Hypothalamus (tissue), 51 donors: ENCODE results near the gene FAM131C.

Experiments used
- DNase-seq, 51 donors: peaks; one replicate each; lab custom pipeline; 2025; lab: John Stamatoyannopoulos, UW

FAM131C gene

DNA sequence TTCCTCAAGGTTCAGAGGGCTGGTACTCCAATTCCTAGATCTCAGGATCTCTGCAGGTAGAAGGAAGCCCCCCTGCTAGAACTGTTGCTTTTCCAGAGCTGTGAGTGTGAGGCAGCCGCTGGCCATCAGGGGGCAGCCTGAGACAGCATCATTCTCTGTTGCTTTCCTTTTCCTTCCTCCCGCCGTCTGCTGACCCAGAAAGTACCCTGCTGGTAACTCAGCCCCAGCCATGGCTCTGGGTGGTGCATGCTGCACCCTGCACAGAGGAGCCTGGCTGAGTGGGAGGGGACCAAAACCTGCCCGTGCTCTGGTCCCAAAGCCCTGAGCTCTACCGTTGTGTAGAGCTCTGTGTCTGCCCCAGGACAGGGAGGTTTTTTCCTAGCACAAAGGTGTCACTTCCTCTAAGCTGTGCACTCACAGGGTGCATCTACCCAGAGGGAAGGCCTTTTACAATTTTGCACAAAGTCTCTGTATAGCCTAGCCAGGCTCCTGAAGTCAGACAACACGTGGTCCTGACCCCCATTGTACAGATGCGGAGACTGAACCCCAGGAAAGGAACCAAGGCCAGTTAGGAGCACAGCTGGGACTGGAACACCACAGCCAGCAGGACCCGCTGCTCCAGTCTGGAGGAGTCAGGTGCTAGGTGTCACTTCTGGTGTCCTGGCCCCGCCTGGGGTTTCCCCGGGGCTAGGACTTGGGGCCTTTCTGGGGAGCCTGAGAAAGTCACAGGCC, 5.6 kb upstream of the FAM131C start:
- peak in 41 of 51 donors; percentile 19 to 86 (median 58) for DNase-seq

DNA sequence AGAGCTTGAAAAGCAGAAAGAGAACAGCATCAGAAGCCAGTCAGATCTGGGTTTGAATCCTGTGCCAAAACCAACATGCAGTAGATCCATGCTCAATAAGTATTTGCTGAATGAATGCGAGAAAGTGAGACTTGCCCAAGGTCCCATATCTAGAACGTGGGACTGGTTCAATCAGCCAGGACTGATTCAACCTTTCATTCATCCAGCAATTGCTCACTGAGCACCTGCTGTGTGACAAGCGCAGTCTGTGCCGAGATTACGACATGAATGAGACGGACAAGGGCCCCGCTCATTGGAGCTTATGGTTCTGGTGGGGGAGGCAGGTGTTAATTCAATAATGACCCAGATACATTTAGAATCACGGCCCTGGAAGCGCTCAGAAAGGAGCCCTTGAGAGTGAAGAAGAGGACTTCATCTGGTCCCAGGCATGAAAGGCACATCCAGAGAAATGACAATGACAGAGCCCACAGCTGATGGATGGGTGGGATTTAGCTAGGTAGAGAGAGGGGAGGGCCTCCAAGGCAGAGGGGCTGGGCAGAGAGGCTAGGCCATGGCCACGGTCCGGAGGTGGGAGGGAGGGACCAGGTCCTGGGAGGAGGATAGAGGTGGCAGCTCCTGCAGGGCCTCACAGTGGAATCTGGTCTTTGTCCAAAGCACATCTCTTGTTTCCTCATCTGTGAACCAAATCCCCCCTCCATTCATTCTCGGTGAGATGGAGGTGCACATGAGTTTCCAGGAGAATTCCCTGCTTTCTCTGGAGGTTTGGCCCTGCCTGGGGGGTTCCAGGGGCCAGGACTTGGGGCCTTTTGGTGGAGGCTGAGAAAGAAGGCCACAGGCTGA, 4.2 kb upstream of the FAM131C start:
- no peak for DNase-seq

DNA sequence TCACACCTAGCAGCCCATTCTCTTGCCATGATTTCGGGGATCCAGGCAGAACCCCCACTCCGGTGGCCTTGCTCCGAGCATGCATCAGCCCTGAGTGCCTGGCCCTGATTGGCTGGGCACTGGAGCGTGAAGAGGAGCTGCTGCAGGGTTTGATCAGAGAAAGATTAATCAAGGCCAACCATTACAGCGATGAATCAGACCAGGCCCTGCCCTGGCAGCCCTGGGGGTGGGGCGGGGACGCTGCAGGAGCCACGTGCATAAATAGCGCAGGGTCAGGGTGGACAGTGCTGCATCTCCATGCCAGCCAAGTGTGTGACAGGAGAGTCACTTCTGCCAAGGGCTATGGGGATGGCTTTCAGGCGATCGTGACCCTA, 3.4 kb upstream of the FAM131C start:
- no peak for DNase-seq

DNA sequence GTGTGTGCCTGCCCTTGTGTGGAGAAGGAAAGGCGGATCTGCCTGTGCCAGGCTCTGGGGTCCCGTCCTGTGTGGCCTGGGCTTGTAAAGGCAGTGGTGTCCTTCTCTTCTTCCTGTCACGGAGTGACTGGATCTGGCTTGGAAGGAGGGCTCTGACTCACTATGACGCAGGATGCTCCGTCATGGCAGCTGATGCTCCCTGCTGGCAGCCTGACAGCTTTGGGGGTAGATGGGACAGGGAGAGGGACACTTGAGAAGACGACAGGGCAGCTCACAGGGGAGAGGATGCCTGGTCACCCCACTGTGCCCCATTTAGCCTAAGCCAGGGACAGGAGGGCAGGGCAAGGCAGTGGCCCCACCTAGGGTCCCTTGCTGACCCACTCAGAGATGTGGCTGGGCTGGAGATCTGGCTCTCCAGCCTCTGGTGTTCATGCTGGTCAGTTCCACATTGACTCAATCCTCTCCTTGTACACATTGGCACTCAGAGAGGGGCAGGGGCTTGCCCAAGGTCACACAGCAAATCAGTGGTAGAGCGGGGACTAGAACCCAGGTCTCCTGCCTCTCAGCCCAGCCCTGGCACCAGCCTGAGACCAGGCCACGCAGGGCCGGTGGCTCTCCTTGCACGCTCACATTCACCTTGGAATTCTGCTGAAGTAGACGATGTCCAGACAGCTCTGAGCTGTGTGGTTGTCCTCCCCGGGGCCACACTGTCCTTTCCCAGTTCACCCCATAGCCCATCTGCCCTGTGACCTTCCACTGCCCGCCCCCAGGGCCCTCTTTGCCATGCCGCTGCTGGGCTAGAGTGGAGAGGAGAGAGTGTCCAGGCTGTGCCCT, 2.8 kb upstream of the FAM131C start:
- peak in 2 of 51 donors; percentile 35 to 36 for DNase-seq

DNA sequence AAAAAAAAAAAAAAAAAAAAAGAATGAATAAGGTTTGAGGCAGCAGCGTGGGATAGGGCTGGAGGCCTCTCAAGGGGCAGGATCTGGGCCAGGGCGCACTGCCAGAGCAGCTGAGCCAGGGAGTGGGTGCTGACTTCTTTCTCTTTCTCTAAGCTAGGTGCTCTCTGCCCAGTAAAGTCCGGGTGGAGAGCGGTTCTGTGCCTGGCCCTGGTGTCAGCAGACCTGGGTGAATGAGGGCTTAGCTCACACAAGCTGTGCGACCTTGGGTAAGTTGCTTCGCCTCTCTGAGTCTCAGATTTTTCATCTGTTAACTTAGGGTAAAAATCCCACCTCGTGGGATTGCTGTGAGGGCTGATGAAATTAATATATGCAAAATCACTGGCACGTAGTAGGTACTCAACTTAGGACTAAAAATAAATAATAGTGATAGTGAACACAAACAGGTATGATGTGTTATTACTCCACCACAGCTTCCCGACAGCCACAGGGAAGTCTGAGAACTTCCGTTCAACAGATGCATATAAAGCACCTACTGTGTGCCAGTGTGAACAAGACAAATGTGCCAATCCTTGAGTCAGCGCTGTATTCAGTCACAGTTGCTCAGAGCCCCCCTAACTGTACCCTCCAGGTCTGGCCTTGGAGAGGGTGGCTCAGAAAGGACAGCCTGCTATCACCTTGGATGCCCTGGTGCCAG, 2.0 kb upstream of the FAM131C start:
- DNase-seq, result peak in 27 of 51 donors; percentile 11 to 72 (median 40)

DNA sequence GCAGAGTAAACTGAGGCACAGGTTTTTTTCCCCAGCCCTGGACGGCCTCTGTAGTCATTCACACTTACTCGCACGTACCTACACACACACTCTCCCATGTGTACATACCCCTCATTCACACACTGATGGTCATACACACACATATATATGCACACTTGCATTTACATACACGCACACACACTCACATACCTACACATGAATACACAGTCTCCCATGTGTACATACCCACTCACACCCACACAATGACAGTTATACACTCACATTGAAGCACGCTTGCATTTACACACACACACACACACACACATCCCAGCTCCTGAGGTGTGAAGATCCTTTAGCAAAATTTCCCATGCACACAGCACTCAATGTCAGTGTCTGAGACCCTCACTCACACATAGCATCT, 766 bp upstream of the FAM131C start:
- no peak for DNase-seq

DNA sequence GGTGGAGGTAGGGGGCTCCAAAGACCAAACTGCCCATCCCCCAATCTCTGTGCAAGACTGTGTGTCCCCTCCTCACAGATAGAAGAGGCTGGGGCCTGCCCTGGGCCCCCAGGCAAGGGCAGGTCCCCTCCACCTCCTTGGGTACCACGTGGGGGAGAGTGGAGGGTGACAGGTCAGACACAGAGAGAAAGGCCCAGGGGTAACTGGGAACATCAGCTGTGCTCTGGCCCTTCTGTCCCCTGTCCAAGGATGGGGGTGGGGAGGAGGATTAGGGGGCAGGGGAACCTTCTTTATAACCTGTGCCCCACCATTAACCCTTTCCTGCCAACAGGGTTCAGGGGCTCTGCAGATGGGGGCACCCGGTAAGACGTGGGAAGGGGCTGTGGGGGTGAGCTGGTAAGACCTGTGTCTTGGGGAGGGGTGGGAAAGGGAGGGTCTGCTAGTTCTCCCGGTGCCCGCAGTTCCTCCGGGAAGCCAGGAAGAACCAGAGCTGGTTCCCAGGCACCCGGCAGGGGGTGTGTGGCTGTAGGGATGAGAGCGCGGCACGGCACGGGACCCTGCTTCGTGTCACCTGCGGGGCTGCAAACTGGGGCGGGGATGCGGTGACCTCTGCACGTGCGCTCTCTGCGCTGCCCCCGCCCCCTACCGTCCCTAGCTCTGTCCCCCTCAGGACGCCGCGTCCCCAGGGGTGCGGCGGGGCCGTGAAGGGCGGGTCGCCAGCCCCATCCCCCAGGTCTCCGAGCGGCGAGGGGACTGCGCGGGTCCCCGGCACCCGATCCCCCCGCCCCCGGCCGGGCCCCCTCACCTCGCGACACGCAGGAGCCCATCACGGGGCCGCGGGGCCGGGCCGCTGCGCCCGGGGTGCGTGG, 601 bp downstream of the FAM131C start:
- peak in 4 of 51 donors; percentile 12 to 21 (median 18) for DNase-seq

DNA sequence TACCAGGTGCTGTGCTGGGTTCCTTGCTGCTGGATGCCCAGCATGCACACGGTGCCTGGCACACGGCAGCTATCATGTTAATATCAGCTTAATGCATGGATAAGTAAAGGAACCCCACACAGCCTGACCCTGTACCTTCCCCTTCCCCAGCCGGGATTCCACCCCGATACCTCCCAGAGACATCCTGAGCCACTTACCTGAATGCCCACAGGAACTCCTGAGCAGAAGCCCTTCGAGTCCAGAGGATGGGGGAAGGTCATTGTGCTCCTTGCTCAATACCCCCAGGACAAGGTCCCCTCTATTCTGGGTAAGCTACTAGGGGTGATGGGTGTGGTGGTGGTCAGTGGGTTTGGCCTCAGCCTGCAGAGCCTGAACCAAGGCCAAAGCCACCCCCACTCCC, 1.4 kb downstream of the FAM131C start:
- no peak for DNase-seq

DNA sequence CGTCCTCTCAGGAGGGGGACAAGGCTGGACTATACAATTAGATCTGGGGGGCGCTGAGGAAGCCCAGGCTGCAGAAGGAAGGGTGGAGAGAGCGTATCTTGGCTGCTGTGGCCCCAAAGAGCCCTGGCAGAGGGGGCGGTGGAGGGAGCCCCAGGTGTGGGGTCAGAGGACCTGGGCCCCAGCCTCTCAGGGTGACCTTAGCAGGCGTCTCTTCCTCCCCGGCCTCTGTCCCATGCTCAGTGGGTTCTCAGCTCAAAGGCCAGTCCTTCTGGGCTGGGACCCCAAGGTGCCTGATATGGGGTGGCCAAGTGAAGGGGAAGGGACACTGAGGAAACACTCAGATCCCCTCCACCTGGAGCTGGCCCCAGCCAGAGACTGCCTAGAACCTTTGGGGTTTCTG, 1.8 kb downstream of the FAM131C start:
- no peak for DNase-seq

DNA sequence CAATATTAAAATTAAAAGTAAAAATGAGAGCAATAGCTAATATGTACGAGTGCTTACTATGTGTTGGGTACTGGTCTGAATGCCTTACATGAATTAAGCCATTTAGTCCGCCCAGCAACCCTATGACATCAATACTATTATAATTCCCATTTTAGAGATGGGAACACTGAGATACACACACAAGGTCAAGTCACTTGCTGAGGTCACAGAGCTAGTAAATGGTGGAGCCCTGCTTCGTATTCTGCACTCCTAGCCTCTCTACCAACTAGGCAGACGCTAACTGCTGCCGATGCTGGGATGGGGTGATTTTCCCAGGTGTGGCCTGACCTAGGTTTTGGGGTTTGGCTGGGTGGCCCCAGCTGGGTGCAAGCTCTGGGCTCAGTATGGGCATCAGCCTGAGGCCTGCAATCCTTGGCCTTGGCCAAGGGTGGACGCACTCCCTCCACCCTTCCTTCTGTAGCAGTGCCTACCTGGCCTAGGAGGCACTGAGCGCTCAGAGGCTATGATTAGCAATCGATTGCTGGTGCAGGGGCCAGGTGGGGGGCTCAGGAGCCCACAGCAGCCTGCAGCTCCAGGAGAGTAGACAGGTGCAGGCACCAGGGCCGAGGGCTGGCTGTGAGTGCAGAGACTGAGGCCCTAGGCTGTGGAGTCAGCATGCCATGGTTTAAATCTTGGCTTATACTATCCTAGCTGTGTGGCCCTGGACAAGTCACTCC, 2.7 kb downstream of the FAM131C start:
- no peak for DNase-seq

DNA sequence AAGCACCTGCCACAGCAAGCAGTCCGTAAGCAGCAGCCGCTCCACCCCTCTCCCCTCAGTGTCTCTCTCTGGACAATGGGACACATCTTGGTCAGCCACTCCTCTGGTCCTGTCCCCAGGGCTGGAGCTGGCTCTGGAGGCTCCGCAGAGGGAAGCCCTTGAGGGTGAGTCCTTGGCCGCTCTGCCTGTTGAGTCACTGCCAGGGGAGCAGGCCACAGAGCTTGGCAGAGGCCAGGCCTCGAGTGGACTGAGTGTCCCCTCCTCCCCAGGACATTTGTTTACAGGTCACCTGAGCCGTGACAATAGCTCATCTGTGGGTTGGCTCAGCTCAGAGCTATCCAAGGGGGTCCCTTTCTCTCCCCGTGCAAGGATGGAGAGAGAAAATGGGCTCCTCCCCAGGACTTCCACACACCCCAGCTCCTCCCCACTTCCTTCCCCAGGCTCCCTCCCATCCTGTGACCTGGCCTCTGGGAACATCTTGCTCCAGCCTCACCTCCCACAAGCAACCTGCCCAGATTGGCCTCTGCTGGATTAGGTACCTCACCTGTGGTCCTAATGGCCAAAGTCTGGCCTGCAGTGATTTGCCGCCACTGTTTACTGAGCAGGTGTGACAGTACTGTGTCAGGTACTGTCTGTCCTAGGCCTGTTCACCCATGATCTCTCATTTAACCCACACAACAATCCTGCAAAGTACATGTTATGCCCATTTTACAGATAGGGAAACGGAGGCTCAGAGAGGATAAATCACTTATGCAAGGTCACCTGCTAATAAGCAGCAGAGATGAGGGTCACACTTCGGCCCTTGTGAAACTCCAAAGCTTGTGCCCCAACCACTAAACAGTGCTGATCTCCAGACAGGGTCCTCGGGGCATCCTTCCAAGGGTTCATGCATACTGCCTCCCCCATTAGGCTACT, 4.8 kb downstream of the FAM131C start:
- peak in 32 of 51 donors; percentile 16 to 74 (median 46) for DNase-seq

DNA sequence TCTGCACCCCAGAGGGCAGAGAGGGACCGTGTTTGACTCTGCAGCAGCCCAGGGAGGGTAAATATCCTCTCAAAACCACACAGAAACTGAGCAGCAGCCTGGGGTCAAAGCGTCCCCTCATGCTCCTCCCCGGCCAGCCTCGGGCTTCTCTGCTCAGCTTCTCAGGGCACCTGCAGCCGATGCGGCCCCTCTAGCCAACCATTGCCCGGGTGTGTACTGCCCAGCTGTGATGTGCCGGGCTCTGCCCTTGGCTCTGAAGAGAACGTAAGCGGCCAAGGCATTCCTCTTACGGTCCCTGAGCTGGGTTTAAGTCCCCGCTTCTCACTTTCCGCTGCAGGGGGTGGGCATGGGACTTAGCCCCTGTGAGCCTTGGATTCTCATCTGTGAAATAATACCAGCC, 5.5 kb downstream of the FAM131C start:
- peak in 1 of 51 donors; percentile 38 for DNase-seq

DNA sequence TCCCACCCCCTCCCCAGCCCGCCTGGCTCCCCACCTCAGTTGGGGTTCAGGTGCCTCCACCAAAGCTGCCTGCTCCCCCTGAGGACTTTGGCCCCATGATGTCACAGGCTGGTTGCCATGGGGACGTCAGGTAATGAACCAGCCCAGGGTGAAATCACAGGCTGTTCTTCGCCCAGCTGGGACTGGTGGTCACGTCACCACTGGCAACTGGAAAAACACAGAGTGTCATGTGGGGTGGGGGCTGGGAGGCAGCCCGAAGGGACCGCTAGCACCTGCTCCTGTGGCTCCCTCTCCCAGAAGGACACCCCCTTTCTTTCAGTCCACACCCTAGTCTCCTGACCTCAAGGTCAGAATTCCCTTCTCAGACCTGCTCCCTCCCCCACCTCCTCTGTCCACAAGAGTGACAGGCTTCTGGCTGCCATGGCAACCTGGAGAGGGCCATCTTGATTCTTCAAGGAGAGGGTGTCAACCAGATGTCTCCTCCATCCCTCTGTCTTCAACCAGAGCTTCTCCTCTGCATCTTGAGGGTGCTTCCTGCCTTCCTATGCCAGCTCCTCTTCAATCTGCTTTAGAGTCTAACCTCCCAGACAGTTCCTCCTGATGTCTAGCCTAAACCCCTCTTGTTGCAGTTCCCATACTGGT, 6.2 kb downstream of the FAM131C start:
- peak in 32 of 51 donors; percentile 10 to 70 (median 40) for DNase-seq

DNA sequence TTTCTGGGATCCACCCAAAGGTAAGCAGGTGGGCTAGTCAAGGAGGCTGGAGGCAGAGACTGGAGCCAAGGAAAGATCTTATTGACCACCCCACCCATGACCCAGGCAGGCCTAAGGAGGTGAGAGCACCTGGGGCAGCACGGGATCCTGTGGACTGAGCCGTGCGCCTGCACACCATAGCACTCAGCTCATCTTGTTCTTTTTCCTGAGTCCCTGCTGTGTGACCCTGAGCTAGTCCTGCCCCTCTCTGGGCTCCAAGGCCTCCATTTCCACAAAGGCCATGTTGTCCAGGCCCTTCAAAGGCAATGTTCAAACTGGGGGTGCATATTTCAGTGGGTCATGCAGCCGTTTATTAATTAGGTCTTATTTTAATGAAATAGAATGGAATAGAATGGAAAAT, 7.2 kb downstream of the FAM131C start:
- DNase-seq, result no peak

DNA sequence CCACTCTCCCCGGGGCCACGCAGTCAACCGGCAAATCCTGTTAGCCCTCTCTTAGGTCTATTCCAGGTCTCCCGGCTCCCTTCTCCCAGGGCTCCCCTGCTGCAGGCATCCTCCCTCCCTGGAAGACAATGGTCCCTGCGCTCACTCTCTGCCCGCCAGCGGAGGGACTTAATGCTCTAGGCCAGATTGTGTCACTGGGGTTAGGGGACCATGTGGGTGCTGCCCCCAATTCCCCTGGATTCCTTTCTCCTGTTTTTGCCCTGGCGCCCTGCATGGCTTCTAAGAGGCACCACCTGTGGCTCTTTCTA, 8.2 kb downstream of the FAM131C start:
- DNase-seq, result no peak

DNA sequence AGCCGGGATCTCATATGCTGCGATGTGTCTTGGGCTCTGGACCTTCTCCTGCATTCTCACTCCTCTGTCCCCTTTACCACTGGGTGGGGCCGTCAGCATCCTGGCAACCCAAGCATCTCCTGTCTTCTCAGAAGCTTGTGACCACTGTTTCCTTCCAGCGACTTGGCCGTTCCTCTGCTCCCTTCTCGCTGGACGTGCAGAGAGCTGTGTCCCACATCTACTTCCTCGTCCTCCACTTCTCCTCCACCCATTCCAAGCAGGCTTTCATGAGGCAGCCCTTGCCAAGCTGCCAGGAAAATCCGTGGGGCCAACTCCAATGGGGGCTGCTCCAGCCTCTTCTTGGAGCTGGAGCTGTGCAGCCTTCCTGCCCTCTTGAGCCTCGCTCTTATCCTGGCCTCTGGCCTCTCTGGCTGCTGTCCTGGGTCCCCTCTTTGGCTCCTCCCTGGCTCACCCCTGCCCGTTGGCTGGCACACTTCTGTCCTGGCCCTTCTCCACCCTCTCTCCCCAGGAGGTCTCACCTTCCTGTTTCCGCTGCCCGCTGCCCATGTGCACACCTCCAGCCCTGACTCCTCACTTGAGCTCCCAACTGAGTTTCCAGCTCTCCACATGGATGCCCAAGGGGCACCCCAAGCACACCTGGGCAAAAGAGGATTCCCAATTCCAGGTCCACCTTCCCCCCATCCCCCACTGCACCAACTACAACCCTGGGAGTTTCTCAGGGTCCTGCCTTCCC, 8.7 kb downstream of the FAM131C start:
- peak in 7 of 51 donors; percentile 10 to 40 (median 28) for DNase-seq

DNA sequence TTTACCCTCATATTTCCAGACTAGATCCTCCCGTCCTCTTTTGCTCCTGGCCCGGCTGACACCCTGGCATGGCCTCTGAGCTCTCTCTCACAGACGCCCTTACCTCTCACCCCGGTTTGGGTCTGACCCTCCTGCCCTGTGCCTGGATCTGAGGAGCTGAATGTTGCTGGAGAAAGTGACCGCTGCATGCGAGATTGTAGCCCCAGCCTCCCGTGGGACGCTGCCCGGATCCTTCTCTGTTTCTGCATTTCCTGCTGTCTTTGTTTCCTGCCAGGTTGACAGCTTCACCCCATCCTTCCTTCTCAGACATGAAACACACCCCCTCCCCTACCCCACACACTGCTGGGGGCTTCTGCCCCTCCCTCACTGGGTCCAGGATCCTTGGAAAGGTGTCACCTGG, 9.5 kb downstream of the FAM131C start:
- DNase-seq, result no peak
